ENCODE measurements around the gene TNFRSF21. TPM values are rescaled to one million over a fixed set of nuclear protein-coding genes. Genes with fewer than 3 reads are reported as not detected.

The TNFRSF21 gene
- total and polyA plus RNA-seq, 10 of the 15 experiments (the other 5 are each of a cell fraction or from before 2014, with no cell fraction given), result 0.09 to 1.0 (median 0.27) TPM

DNA sequence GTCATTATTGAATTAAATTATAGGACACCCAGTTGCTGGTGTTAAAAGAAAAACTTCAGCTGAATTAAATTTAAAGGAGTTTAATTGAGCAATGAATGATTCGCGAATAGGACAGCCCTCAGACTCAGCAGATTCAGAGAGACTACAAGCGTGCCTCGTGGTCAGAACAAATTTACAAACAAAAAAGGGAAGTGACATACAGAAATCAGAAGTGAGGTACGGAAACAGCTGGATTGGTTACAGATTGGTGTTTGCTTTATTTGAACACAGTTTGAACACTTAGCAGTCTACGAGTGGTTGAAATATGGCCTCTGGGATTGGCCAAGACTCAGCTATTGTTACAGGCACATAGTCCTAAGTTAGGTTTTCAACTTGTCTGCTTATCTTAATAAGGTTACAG, 25.8 kb upstream of the TNFRSF21 start:
- WGBS (ENCODE audit: insufficient coverage, insufficient replicate concordance, low lambda C conversion rate, missing lambda C conversion rate), result under 1% methylated on average over 6 of the region's 6 CpGs
- CTCF ChIA-PET, result no interaction called here
- Histone ChIP-seq H3K9ac (ENCODE audit: control insufficient read depth, insufficient read depth, low read length) (no peak overlapping the region), H3K4me3 (no peak overlapping the region), H3K79me2 (ENCODE audit: control insufficient read depth, insufficient read depth, low read length) (no peaks in the 10 kb centered on the region), H4K20me1 (ENCODE audit: control insufficient read depth, insufficient read depth) (no peaks in the 10 kb centered on the region), H3K36me3 (ENCODE audit: control insufficient read depth in 2 of 2, insufficient read depth in 2 of 2, low read length in 1 of 2) (no peaks in the 10 kb centered on the region), H3K4me2 (ENCODE audit: control insufficient read depth, insufficient read depth) (peak overlapping the region; percentile 42; the same call in 1 of the 2 replicates), H2AFZ (ENCODE audit: control insufficient read depth, low read depth, low read length) (peak overlapping the region; percentile 23; the same call in 1 of the 2 replicates), H3K27me3 (replicated peaks in 1 of 2; ENCODE audit: control insufficient read depth in 2 of 2, insufficient read depth in 2 of 2, low read length in 1 of 2) (0 out of 4 replicates have a peak, but pooled peaks cover 0 to 2% of the 10 kb centered on the region in 2 experiments), H3K4me1 (ENCODE audit: control insufficient read depth, insufficient read depth, low read length) (peaks cover 6% of the 10 kb centered on the region), H3K27ac (ENCODE audit: control insufficient read depth, insufficient read depth) (no peak overlapping the region), H3K9me3 (replicated peaks; ENCODE audit: control insufficient read depth, insufficient read depth, low read length) (no peaks in the 10 kb centered on the region)
- POLR2A ChIA-PET, result no interaction called here
- intact Hi-C loops (cut with micrococcal nuclease; ENCODE audit: unreplicated experiment), result no loop called here
- RAD21 ChIA-PET (ENCODE audit: unreplicated experiment), result interaction anchor here (0.6 kb wide), 1 partner anchor 240 kb away, joined by 3 read pairs; no protein-coding TSS in a partner anchor
- ATAC-seq (peak; percentile 84), FAIRE-seq (peak; percentile 76), DNase-seq (ENCODE audit: low read depth, low spot score) (peak; percentile 12)
- BruUV-seq (replicated peaks), result no TSS peak
- SMC1A ChIA-PET (ENCODE audit: uncharacterized antibody, unreplicated experiment), result interaction anchor here (0.6 to 1.5 kb wide), 2 partner anchors 22 to 32 kb away, joined by 3 read pairs; no protein-coding TSS in a partner anchor
- in situ Hi-C loops (cut with MboI), result no loop called here
- peak; percentile 27 for TF ChIP-seq PBX3 (IDR thresholded peaks at IDR 0.05; ENCODE audit: insufficient replicate concordance, low read depth, low read length)
- TF ChIP-seq BMI1 (IDR thresholded peaks at IDR 0.05; ENCODE audit: borderline replicate concordance), result peak; percentile 14; the same call in 1 of the 2 replicates
- TF ChIP-seq IRF4 (IDR thresholded peaks at IDR 0.05; ENCODE audit: low read depth, low read length), result 0 out of 2 replicates have a peak, but pooled peaks have one; percentile 38
- TF ChIP-seq MYB (IDR thresholded peaks at IDR 0.05; ENCODE audit: borderline replicate concordance, low read depth, low read length), result no peak
- TF ChIP-seq, protein P1, sequence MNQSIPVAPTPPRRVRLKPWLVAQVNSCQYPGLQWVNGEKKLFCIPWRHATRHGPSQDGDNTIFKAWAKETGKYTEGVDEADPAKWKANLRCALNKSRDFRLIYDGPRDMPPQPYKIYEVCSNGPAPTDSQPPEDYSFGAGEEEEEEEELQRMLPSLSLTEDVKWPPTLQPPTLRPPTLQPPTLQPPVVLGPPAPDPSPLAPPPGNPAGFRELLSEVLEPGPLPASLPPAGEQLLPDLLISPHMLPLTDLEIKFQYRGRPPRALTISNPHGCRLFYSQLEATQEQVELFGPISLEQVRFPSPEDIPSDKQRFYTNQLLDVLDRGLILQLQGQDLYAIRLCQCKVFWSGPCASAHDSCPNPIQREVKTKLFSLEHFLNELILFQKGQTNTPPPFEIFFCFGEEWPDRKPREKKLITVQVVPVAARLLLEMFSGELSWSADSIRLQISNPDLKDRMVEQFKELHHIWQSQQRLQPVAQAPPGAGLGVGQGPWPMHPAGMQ (IDR thresholded peaks at IDR 0.05; ENCODE audit: borderline replicate concordance), result no peak
- no peak for TF ChIP-seq PRDM15 (CRISPR knock-in tag; IDR thresholded peaks at IDR 0.05)
- TF ChIP-seq, protein P2, sequence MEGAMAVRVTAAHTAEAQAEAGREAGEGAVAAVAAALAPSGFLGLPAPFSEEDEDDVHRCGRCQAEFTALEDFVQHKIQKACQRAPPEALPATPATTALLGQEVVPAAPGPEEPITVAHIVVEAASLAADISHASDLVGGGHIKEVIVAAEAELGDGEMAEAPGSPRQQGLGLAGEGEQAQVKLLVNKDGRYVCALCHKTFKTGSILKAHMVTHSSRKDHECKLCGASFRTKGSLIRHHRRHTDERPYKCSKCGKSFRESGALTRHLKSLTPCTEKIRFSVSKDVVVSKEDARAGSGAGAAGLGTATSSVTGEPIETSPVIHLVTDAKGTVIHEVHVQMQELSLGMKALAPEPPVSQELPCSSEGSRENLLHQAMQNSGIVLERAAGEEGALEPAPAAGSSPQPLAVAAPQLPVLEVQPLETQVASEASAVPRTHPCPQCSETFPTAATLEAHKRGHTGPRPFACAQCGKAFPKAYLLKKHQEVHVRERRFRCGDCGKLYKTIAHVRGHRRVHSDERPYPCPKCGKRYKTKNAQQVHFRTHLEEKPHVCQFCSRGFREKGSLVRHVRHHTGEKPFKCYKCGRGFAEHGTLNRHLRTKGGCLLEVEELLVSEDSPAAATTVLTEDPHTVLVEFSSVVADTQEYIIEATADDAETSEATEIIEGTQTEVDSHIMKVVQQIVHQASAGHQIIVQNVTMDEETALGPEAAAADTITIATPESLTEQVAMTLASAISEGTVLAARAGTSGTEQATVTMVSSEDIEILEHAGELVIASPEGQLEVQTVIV (IDR thresholded peaks at IDR 0.05; ENCODE audit: borderline replicate concordance, partially characterized antibody), result no peak
- peak; percentile 95 for TF ChIP-seq SPI1 (IDR thresholded peaks at IDR 0.05; ENCODE audit: borderline replicate concordance, insufficient read depth, low read depth, low read length)
- peak; percentile 54; the same call in 1 of the 2 replicates for TF ChIP-seq ZNF217 (IDR thresholded peaks at IDR 0.05)
- TF ChIP-seq IRF3 (IDR thresholded peaks at IDR 0.05), result no peak
- TF ChIP-seq TCF12 (IDR thresholded peaks at IDR 0.05; ENCODE audit: low read depth, low read length), result 0 out of 2 replicates have a peak, but pooled peaks have one; percentile 11
- TF ChIP-seq NR2F1 (conservative IDR thresholded peaks at IDR 0.05), result 0 out of 2 replicates have a peak, but pooled peaks have one; percentile 41
- peak; percentile 66; the same call in 1 of the 2 replicates for TF ChIP-seq RUNX3 (IDR thresholded peaks at IDR 0.05; ENCODE audit: low read length)
- peak; percentile 43; the same call in 1 of the 2 replicates for TF ChIP-seq GABPA (IDR thresholded peaks at IDR 0.05; ENCODE audit: low read depth)
